ENCODE results near the gene FAM9A. TPM values are rescaled to one million over a fixed set of nuclear protein-coding genes. Genes with fewer than 3 reads are reported as not detected.

The FAM9A gene
- polyA plus RNA-seq, 2 of the 4 experiments (the other 2 are of a cell fraction) = not detected

GRCh38 chrX:8846266-8846665 is 45.1 kb upstream of the FAM9A start:
- Histone ChIP-seq H3K27ac (peak overlapping the region; percentile 90), H3K4me3 (no peak overlapping the region), H3K4me2 (peak overlapping the region; percentile 95), H3K4me1 (peaks cover 61% of the 10 kb centered on the region), H3K9me3 (no peaks in the 10 kb centered on the region)
- POLR2A ChIA-PET = no interaction called here
- CTCF ChIA-PET = no interaction called here
- FAIRE-seq = no peak
- no peak for TF ChIP-seq E2F6 (IDR thresholded peaks at IDR 0.05; ENCODE audit: borderline replicate concordance, low read depth)
- TF ChIP-seq RFX5 (IDR thresholded peaks at IDR 0.05) = no peak
- TF ChIP-seq JUNB (IDR thresholded peaks at IDR 0.05) = no peak
- DNase-seq (ENCODE audit: low read depth in 1 of 2, low spot score in 1 of 2) = no peak
- WGBS (ENCODE audit: missing lambda C conversion rate) = 62% methylated on average over 5 of the region's 5 CpGs
- no peak for ATAC-seq

GRCh38 chrX:8845469-8845868 is 44.3 kb upstream of the FAM9A start:
- FAIRE-seq = peak; percentile 51
- WGBS (ENCODE audit: missing lambda C conversion rate) = 44% methylated on average over 10 of the region's 10 CpGs
- Histone ChIP-seq H3K9me3 (no peaks in the 10 kb centered on the region), H3K4me2 (peak overlapping the region; percentile 95), H3K27ac (peak overlapping the region; percentile 90), H3K4me1 (peaks cover 61% of the 10 kb centered on the region), H3K4me3 (peak overlapping the region; percentile 41)
- no peak for TF ChIP-seq NPAS2 (CRISPR knock-in tag; IDR thresholded peaks at IDR 0.05; ENCODE audit: borderline replicate concordance)
- no peak for TF ChIP-seq JUNB (IDR thresholded peaks at IDR 0.05)
- TF ChIP-seq MAZ (IDR thresholded peaks at IDR 0.05; ENCODE audit: borderline replicate concordance, low read depth, low read length) = no peak
- no peak for TF ChIP-seq CTCF (IDR thresholded peaks at IDR 0.05)
- no peak for TF ChIP-seq EHMT2 (IDR thresholded peaks at IDR 0.05; ENCODE audit: low read depth)
- no peak for TF ChIP-seq REST (IDR thresholded peaks at IDR 0.05)
- no peak for TF ChIP-seq BHLHE40 (IDR thresholded peaks at IDR 0.05; ENCODE audit: low read depth, low read length)
- no peak for TF ChIP-seq HDAC2 (IDR thresholded peaks at IDR 0.05)
- no peak for TF ChIP-seq CEBPB (IDR thresholded peaks at IDR 0.05)
- no peak for TF ChIP-seq RARB (CRISPR knock-in tag; IDR thresholded peaks at IDR 0.05)
- TF ChIP-seq MAFK (IDR thresholded peaks at IDR 0.05; ENCODE audit: partially characterized antibody) = no peak
- peak; percentile 62 to 66 for ATAC-seq
- ChIA-PET CTCF (interaction anchor here (0.7 to 2.7 kb wide), 5 partner anchors 15 to 467 kb away, joined by 3 to 9 read pairs (median 4); no protein-coding TSS in a partner anchor), POLR2A (interaction anchor here (1.3 kb wide), 1 partner anchor 618 kb away, joined by 5 read pairs; no protein-coding TSS in a partner anchor)
- no peak for DNase-seq (ENCODE audit: low read depth in 1 of 2, low spot score in 1 of 2)

- Histone ChIP-seq H3K4me3 (peak overlapping the region; percentile 41), H3K4me2 (peak overlapping the region; percentile 95), H3K27ac (peak overlapping the region; percentile 90), H3K4me1 (peaks cover 59% of the 10 kb centered on the region), H3K9me3 (no peaks in the 10 kb centered on the region)
- ChIA-PET CTCF (interaction anchor here (0.6 to 2.7 kb wide), 7 partner anchors 16 to 937 kb away, joined by 3 to 9 read pairs (median 4); no protein-coding TSS in a partner anchor), POLR2A (interaction anchor here (1.3 kb wide), 1 partner anchor 618 kb away, joined by 5 read pairs; no protein-coding TSS in a partner anchor)
- under 1% methylated on average over 9 of the region's 11 CpGs for WGBS (ENCODE audit: missing lambda C conversion rate)
- FAIRE-seq = peak; percentile 99
- DNase-seq (ENCODE audit: low read depth in 1 of 2, low spot score in 1 of 2) = peak; percentile 62 to 83
- peak; percentile 97 to 98 for ATAC-seq
- TF ChIP-seq RARB (CRISPR knock-in tag; IDR thresholded peaks at IDR 0.05) (no peak), ZNF302 (CRISPR knock-in tag; IDR thresholded peaks at IDR 0.05) (no peak), CHD4 (IDR thresholded peaks at IDR 0.05; ENCODE audit: borderline replicate concordance) (no peak), POLR2AphosphoS2 (conservative IDR thresholded peaks at IDR 0.05; ENCODE audit: low read length) (no peak), POLR2A (IDR thresholded peaks at IDR 0.05; ENCODE audit: low read length) (no peak), RAD21 (conservative IDR thresholded peaks at IDR 0.05 in 1 of 2, IDR thresholded peaks at IDR 0.05 in 1 of 2) (peak; percentile 41 to 51; a peak in 4 of 5 replicates), EP300 (IDR thresholded peaks at IDR 0.05) (peak in 1 of 2 experiments; percentile 24; a peak in 1 of 5 replicates), FOSL2 (IDR thresholded peaks at IDR 0.05) (no peak), FOSL2 (CRISPR knock-in tag; IDR thresholded peaks at IDR 0.05) (peak; percentile 57), KDM5A (IDR thresholded peaks at IDR 0.05) (no peak), CBX8 (IDR thresholded peaks at IDR 0.05) (no peak), ZC3H11A (IDR thresholded peaks at IDR 0.05) (no peak), REST (IDR thresholded peaks at IDR 0.05) (no peak), GATA3 (IDR thresholded peaks at IDR 0.05; ENCODE audit: borderline replicate concordance) (0 out of 2 replicates have a peak, but pooled peaks have one; percentile 11)
Observed at GRCh38 chrX:8845060-8845459, 43.9 kb upstream of the FAM9A start.

All from A549 (cell line).